Mesenteric fat pad (tissue), 1 donor: ENCODE measurements around the gene PPP1R10. TPM values are rescaled to one million over a fixed set of nuclear protein-coding genes. Genes with fewer than 3 reads are reported as not detected.
A peak's percentile ranks its signal among the peaks of the same experiment; 100 is the strongest.
"Not testable (repeated sequence)": the region's sequence is repeated elsewhere in the genome, so short reads cannot be mapped to it uniquely, and the experiment has no call there.

Source experiments
- DNase-seq: peaks from one replicate; pipeline ENCODE4 v3.0.0-alpha.2; 2020; ENCODE audit warnings: low spot score
- long read RNA-seq: library from polyadenylated mRNA; unstranded; transcript quantifications from one replicate; pipeline ENCODE4 v2.0.0, GENCODE V29; 2020
- total RNA-seq: library from RNA; stranded (reverse); fragmentation: NEBNext Ultra II Directional; extraction: Animal tissue kit (Norgen Biotek cat#: 25700); gene quantifications from one replicate; pipeline ENCODE4 v1.2.1, GENCODE V29; 2021
- donor health status: DM: yes; HTN: yes; CAD: no.

The PPP1R10 gene
- total RNA-seq, result 49.1 TPM
- long read RNA-seq, partial matches to known transcripts, result 32 of 40 reads
- long read RNA-seq, other reads (novel, unspliced or antisense), result 8 of 40 reads

DNA sequence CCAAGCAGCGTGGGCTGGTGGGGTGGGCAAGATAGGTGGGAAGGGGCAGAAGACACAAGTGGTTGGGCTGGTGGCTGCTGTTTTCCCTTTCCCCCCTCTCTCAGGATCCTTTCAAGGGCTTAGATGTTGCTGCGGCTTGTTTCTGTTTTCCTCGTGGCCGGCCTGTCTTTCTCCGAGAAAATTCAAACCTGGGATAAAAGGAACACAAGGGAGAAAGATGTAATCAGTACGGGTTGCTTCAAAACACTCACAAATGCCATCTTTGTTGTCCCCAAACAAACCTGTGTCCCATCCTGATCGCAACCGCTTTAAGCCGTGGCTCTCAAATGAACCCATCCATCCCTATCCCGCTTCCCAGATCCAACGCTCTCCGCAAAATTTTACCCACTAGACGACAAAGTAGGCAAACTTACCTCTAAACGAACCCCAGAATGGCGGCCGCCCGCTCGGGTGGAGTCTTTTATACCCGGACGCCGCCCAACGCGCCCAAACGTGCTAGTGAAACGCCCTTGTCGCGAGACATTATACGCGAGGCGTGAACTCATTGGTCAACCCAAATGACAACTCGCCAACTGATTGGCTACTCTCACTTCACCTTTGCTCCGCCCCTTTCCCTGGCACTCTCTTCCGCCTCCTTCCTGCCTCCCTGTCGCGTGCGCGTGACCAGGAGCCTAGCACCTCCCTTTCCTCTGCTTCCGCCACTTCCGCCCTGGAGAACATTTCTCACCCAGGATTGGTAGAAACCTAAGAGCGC is at the start of gene PPP1R10:
Gene PPP1R10, minus strand, starts transcription at position 433 of the 754 bp plus-strand sequence. CDS start 7,299 bp downstream, outside the sequence.
- peak; percentile 100 for DNase-seq

DNA sequence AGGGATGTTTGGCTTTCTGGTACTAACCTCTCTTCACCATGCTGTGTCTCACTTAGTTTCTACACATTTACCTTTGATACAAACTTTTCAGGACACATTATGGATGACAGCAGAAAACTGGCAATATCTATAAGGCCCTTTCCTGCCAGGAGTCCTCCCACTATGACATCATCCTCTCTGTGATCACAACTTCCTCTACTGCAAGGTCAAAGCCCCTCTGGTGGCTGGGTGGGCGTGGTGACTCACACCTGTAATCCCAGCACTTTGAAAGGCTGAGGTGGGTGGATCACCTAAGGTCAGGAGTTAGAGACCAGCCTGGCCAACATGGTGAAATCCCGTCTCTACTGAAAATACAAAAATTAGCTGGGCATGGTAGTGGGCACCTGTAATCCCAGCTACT is 49.3 kb upstream of the PPP1R10 start:
- not testable (repeated sequence) for DNase-seq

DNA sequence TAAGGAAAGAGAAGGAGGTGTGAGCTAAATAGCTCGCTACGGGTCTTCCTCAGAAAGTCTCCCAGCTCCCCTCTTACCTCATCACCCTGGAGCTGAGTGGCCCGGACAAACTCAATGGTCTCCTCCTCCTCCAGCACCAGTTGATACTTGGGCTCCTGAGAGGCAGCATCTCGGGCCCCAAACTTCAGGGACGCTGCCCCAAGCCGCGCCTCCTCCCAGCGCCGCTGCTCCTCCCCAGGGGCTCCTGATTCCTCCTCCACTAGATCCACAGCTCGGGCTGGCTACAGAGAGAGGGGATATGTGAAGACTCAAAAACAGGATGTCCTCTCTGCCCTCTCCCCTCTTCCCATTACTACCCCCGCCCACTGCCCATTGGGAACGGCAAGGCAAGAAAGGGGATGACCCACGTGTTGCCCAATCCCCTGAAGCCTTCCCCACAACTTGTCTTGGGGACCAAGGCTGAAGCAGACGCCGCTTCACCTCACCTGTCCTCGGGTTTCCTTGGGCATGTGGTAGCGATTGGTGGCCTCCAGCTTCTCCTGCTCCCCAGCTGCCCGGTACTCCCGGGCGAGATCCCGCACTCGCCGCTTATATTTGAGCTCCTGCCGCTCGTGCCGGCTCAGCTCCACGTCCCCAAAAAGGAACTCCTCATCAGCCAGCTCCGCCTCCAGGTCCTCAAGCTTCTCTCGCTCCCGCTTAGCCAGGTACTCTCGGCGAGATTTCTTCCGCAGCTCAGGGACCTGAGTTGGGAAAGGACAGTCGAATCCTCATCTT is 48.1 kb upstream of the PPP1R10 start:
- no peak for DNase-seq

DNA sequence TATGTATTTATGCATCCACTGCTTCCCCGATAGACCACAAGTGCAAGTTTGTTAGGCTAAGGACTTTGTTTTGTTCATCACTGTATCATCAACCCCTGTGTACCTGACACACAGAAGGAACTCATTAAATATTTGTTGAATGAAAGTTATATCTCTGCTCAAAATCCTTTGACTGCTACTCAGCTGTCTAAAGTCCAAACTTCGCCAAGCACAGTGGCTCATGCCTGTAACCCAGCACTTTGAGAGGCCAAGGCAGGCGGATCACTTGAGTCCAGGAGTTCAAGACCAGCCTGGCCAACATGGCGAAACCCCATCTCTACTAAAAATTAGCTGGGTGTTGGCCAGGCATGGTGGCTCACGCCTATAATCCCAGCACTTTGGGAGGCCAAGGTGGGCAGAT is 40.9 kb upstream of the PPP1R10 start:
- not testable (repeated sequence) for DNase-seq

DNA sequence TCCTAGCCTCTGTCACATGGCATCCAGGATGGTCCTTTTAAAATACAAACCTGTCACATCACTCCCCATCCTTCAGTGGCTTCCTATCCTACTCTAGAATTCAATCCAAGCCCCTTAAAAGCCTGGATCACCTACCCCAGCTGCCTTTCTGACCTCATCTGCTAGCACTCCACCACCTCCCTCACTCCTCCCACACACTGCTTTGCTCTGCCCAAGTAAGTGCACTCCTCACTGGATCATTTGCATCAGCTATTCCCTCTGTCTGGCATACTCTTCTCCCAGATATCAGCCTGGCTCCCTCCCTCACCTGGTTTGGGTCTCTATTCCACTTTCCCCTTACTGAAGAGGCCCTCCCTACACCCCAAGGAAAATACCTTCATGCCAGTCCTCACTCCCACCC is 40.4 kb upstream of the PPP1R10 start:
- no peak for DNase-seq

DNA sequence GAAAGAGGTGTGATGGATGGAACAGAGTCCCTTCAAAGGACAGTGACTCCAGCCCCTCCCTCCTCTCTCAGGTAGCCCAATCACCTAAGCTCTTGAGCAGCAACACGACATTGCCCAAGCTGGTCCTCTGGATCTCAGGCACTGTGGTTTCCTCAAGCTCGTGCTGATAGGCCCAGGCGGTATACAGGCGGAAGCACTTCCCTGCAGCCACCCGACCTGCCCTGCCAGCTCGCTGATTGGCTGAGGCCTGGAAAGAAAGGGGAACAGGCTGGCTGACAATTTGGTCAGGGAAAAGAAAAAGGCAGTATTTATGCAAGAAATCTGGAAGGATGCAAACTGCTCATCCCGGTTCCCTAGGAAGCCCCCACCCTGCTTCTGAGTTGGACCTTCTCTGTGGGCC is 39.5 kb upstream of the PPP1R10 start:
- DNase-seq, result no peak

DNA sequence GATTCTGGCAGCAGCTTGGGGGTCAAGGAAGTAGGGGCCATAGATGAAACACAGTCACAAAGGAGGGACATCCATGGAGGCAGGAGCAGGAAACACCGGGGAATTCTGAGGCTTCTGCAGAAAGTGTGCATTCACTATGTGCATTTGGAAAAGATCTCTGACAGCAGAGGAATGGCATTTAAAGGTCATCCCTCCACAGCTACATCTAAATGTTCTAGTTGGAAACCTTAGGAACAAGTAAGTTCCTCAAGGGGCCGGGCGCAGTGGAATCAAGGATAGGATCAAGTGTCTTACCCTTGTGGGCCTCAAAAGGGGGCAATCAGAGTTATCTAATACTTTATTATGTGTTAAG is 38.7 kb upstream of the PPP1R10 start:
- DNase-seq, result no peak

DNA sequence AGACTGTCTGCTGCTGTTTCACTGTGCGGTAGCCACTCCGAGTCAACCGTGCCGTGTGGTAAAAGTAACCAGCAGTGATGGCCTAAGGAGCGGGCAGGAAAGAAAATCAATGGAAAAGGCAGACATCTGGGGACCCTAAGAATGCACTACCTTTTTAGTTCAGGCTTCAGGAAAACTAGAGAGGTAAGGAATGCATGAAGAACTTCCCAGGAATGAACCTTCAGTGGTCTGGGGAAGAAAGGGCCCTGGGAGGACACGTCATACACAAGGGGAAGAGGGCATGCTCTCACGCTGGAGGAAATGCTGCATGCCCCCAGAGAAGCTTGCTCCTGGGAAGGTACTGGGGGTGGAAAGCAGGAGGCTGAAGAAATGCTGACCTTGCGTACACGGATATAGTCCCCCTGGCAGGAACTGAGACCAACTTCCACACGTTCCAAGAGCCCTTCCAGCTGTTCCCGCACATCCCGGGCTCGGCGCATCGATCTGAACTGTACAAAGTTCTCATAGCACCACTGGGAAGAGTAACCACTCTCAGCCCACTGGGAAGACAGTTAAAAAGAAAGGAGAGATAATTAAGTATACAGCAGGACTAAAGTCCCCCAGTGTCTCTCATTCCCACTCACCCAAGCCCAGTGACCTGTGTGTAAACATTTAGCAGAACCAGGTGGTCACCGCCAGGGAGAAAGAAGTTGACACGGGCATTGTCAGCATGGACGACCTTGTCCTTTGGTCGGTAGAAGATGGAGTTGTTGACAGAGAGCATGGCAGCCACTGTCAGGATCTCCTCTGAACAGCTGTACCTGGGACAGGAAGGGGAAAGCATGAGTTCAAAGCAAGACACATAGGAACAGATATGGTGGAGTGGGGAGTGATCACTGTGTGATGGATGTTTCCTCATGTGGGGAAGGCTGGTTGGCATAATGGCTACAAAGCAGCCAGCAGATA is 38.0 kb upstream of the PPP1R10 start:
- DNase-seq, result no peak

DNA sequence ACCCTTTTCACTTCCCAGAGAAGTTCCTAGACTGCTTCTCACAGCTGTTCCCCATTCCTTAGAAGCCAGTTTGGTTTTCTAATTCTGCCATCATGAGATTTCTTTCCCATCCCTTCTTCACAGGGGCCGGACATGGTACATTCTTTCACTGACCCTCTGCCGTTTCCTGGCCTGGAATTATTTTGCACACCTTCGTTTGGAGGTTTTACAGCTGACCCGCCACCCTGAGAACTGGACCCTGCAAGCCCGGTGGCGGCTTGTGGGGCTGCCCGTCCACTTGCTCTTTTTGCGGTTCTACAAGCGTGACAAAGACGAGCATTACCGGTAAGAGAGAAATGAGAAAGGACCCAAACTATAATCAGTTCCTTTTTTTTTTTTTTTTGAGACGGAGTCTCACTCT is 34.1 kb upstream of the PPP1R10 start:
- no peak for DNase-seq

DNA sequence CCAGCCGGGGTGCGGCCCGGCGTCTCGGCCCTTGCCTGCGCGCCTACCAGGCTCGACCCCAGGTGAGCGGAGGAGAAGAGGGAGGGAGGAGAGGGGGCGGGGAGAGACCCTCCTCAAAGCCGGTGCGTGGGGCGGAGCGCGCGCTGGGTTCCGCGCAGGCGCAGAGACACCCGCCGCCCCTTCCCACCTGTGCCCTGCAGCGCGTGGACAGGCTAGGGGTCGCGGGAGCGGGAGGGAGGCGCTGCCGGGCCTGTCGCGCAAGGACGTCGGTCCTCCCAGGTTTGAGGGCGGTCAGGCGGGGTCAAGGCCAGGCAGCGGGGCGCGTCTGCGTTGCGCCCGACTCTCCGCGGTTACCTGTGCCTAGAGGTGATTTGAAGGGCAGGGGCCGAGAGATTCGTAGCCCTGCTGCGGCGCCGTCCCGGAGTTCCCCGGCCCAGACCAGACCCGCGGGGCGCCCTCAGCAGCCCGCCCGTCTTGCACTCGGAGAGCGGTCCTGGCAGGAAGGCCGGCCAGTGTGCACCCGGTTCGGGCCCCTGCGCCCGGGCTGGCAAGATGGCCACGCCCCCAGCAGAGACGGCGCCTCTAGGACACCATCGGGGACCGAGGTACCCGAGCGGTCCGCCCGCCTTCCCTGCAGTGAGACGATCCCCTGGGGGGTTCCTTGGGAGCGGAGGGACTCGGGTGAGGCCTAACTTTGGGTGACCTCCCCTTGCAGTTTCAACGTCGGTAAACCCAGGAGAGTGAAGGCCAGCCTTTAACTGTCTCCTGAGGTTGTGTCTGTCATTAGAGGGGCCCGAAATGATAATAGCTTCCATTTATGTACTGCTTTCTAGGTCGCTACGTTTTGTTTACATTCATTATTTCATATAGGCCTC is 30.4 kb upstream of the PPP1R10 start:
- DNase-seq, result peak; percentile 93

DNA sequence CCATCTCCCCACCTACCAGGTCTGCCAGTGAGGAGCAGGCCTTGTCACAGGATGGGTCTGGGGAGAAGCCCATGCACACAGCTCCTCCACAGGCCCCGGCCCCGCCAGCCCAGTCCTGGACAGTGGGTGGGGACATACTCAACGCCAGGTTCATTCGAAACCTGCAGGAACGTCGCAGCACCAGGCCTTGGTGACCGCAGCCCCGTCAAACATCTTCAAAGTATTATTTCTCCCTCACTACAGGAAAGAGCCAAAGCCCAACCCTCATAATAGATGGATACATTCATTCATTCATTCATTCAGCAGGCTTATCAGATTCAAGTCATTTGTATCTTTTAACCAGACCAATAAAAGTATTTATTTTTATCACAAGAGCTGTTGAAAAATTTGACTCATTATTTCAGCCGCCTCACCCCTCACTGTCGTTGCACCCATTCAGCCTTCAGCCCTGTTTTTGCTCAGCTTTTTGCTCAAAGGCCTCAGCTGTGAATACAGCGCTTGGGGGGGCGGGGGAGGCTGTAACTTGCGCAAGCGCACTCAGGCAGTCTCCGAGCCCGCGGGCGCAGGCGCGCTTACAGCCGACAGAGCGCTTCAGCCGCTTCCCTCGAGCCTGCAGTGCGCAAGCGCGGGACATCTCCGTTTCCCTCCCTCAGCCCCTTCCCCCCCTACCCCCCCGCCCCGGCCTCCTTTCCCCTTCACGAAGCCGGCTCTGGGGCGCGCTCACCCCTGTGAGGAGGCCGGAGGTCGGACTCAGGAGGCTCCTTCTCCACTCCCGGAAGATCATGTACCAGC is 29.6 kb upstream of the PPP1R10 start, which contains the start of gene C6orf136:
Gene C6orf136, plus strand, starts transcription at position 684 of the 792 bp plus-strand sequence. Its CDS starts 99 bp downstream, at position 783.
- DNase-seq, result peak; percentile 98

DNA sequence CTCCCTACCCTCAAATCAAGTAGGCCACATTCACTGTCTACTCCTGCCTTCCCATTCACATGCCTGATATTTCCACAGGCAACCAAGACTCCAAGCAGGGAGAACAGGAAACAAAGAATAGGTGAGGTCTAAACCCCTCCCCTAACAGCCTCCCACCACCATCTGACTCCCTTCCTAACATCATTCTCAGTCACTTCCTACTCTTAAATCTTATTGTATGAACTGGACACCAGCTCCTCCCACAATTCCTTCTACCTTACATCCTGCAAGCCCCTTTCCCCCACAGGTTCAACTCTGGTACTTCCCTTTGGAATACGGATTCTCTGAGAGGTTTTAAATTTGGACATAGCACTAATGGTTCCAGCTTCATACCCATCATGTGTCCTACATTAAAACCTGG is 28.9 kb upstream of the PPP1R10 start:
- DNase-seq, result no peak

DNA sequence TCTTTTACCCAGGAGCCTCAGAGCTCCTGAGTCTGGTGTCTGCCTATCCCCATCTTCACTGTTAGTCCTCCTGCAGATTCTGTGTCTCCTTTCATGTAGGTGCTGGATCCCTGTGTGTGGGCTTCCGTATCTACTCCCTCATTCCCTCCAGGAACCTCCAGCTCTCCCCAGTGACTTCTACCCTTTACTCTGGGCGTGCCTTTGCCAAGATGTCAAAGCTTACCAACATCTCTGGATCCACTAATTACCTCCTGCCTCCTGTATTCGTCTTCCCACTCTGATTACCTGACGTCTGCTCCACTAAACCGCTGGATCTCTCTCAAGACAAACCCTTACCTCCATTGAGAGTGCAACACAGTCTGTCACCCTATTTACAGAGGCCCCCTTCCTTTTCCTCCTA is 27.7 kb upstream of the PPP1R10 start:
- no peak for DNase-seq

DNA sequence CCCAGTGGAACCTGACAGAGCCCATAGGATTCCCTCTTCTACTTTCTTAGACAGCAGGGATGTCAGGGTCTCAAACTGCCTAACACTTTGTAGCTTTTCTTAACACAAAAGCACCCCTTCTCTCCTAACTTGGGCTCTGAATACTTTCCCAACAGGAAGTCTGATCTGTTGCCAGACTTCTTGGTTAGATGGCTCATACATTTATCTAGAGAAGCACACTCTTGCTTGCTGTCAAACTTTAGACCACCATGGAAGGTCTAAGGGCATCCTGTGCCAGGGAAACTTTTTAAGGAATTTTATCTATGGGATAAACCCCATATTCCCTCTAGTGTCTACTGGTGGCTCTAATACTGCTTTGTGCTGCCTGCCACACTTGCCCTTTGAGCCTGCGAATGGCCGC is 26.6 kb upstream of the PPP1R10 start:
- no peak for DNase-seq

DNA sequence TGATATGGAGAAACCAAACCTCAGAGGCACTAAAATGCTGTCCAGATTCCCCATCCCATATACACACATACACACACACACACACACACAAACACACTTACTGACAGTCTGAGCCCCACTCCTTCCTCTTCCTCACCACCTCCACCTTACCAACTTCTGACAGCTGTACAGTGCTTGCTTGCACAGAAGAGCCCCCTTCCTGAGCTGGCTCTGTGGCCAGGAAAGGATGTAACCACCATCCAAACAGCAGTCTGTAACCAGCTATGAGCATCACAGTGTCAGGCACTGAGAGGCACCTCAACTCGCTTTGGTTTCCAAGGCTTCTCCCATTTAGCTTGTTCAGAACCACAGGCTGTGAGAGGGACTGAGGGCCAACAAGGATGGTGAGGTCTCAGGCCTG is 24.0 kb upstream of the PPP1R10 start:
- DNase-seq, result no peak

DNA sequence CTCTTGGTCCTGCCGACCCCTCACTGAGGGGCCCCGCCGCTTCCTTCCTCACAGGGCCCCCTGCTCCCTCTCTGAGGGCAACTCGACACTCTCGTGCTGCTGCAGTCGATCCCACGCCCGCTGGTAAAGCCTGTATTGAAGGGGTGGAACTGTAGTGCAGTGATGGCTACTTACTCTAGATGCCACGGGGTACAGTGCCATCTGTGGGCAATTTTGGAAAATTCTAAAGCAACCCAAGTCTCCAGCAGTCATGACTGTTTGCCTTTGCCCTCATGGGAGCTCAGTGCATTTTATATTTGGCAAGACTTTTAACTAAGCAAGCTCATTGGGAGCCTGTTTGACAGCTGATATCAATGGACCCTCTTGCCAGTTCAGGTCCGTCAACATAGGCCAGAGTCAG is 23.4 kb upstream of the PPP1R10 start:
- no peak for DNase-seq

DNA sequence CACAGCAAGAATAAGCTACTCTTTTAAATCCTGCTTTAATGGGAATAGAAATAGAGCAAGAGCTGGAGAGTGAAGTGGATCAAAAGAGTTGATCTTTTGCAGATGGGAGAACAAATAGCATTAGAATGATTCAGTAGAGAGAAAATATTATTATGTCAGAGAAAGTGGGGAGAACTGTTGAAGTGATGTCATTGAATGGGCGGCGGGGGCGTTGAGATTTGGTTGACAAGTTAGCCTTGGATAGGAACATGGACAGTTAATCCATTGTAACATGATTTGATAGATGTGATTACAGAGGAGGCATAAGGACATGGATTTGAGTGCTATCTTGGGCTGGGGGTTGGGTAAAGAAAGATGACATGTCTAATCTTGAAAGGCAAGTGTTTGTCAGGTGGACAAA is 18.8 kb upstream of the PPP1R10 start:
- DNase-seq, result no peak

DNA sequence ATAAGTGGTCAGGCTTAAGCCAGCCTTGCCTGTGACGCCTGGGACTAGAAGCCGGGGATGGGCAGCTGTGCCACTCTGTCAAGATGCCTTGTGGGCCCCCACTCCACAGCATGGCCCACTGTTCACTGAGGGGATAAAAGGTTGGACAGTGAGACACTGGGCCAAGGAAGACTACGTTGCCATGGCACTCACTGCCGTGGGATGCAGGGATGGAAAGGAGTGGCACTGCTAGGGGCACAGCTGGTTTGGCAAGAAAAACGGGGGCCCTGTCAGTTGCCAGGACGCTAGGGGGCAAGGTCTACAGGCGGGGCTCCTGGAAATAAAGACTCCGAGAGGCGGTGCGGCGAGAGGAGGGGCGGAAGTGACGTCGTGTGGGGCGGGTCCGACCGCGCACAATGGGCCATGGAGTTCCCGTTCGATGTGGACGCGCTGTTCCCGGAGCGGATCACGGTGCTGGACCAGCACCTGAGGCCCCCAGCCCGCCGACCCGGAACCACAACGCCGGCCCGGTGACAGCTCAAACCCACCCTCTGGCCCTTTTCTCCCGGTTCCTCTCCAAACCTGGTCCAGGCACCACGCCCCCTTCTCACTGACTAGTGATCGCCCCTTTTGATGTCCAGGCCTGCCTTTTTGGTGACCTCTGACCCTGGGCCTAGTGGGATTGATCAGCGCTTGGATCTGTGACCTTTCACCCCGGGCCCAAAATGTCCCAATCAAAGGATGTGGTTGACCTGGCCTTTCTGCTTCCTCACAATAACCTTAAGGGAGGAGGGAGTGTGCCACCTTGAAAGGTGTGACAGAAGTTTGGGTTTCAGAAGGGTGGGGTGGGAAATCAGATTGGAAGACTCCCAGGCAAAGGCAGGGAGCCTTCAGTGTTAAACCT is 9.7 kb upstream of the PPP1R10 start, which contains the start of gene ATAT1:
Gene ATAT1, plus strand, starts transcription at position 391 of the 883 bp plus-strand sequence.
- peak; percentile 97 for DNase-seq
